ENCODE data around the gene CD300LG.
"Not testable (repeated sequence)": the region's sequence is repeated elsewhere in the genome, so short reads cannot be mapped to it uniquely, and the experiment has no call there.

Gene CD300LG

DNA sequence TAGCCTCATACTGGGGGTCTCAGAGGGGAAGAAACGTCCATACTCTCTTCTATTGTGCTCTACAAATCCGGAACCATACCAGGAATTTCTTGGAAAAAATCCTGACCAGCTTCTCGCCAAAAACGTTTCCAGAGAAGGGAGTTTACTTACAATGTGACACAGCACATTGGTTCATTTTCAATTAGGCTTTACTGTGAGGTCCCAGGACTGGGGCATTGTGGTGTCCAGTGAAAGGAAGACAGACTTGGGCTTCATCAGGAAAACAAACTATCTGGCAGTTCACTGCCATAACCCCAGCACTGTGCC lies 45.6 kb downstream of the CD300LG start:
- no peak overlapping the region for H3K4me2 ChIP-seq (ENCODE audit: low read depth, low read length)

DNA sequence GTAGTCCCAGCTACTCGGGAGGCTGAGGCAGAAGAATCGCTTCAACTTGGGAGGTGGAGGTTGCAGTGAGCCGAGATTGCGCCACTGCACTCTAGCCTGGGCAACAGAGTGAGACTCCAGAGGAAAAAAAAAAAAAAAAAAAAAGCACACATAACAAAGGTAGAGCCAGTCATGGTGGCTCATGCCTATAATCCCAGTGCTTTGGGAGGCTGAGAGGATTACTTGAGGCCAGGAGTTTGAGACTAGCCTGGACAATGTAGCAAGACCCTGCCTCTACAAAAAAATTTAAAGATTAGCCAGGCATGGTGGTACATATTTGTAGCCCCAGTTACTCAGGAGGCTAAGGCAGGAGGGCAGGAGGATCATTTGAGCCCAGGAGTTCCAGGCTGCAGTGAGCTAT lies 47.5 kb downstream of the CD300LG start:
- DNase-seq; H3K9me2 ChIP-seq (replicated peaks; ENCODE audit: insufficient read depth, low read length); H3K27ac ChIP-seq (ENCODE audit: low read length); H3K27me3 ChIP-seq (replicated peaks; ENCODE audit: insufficient read depth, low read length); H3F3A ChIP-seq (ENCODE audit: insufficient read depth, low read length); H3K4me1 ChIP-seq (ENCODE audit: low read length); H2AFZ ChIP-seq (ENCODE audit: low read length); H4K20me1 ChIP-seq (ENCODE audit: insufficient read depth, low read length); H3K79me2 ChIP-seq (ENCODE audit: low read length); H3K36me3 ChIP-seq (replicated peaks; ENCODE audit: insufficient read depth, low read length); H3K4me2 ChIP-seq (ENCODE audit: low read depth, low read length); H3K9ac ChIP-seq (ENCODE audit: low read length); H3K4me3 ChIP-seq (ENCODE audit: low read length); H3K9me3 ChIP-seq (replicated peaks; ENCODE audit: insufficient read depth, low read length): not testable (repeated sequence)

More for the DNA sequence above, 45.6 kb downstream of the CD300LG start:
- Histone ChIP-seq H3K27ac (ENCODE audit: low read length) (no peak overlapping the region), H3K4me3 (ENCODE audit: low read length) (no peak overlapping the region), H3K79me2 (ENCODE audit: low read length) (no peaks in the 10 kb centered on the region), H3K9me2 (replicated peaks; ENCODE audit: insufficient read depth, low read length) (no peaks in the 10 kb centered on the region), H3K9me3 (replicated peaks; ENCODE audit: insufficient read depth, low read length) (no peaks in the 10 kb centered on the region), H3K27me3 (replicated peaks; ENCODE audit: insufficient read depth, low read length) (no peaks in the 10 kb centered on the region), H4K20me1 (ENCODE audit: insufficient read depth, low read length) (no peaks in the 10 kb centered on the region), H3K36me3 (replicated peaks; ENCODE audit: insufficient read depth, low read length) (no peaks in the 10 kb centered on the region), H3F3A (ENCODE audit: insufficient read depth, low read length) (no peaks in the 10 kb centered on the region), H2AFZ (ENCODE audit: low read length) (no peak overlapping the region), H3K4me1 (ENCODE audit: low read length) (no peaks in the 10 kb centered on the region), H3K9ac (ENCODE audit: low read length) (no peak overlapping the region)
- DNase-seq = no peak
- no peak for TF ChIP-seq EZH2phosphoT487 (IDR thresholded peaks at IDR 0.05; ENCODE audit: low read length)
- TF ChIP-seq, protein P1, sequence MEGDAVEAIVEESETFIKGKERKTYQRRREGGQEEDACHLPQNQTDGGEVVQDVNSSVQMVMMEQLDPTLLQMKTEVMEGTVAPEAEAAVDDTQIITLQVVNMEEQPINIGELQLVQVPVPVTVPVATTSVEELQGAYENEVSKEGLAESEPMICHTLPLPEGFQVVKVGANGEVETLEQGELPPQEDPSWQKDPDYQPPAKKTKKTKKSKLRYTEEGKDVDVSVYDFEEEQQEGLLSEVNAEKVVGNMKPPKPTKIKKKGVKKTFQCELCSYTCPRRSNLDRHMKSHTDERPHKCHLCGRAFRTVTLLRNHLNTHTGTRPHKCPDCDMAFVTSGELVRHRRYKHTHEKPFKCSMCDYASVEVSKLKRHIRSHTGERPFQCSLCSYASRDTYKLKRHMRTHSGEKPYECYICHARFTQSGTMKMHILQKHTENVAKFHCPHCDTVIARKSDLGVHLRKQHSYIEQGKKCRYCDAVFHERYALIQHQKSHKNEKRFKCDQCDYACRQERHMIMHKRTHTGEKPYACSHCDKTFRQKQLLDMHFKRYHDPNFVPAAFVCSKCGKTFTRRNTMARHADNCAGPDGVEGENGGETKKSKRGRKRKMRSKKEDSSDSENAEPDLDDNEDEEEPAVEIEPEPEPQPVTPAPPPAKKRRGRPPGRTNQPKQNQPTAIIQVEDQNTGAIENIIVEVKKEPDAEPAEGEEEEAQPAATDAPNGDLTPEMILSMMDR (IDR thresholded peaks at IDR 0.05; ENCODE audit: low read length) = no peak
- no peak for TF ChIP-seq EZH2 (optimal IDR thresholded peaks at IDR 0.05; ENCODE audit: low read depth, low read length)

DNA sequence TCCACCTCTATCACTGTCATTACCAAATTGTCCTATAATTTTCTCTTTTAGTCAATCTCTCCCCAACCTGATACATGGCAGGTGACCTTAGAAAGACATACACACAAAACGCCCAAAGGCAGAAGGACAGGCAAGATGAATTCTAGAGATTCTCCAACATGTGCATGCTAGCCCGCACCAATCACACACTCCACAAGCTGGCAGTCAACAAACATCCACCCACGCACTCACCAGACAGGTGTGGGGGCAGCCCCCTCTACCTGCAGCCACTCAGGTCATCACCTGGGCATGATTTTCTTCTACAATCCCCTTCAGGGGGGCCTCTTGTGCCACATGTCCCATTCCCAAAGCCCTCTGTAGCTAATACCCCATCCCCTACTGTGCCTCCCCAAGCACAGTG lies 50.9 kb downstream of the CD300LG start:
- Histone ChIP-seq H3K9me2 (replicated peaks; ENCODE audit: insufficient read depth, low read length) (no peaks in the 10 kb centered on the region), H3K9ac (ENCODE audit: low read length) (no peak overlapping the region), H3K27me3 (replicated peaks; ENCODE audit: insufficient read depth, low read length) (no peaks in the 10 kb centered on the region; the same call in 1 of the 2 replicates), H3K79me2 (ENCODE audit: low read length) (no peaks in the 10 kb centered on the region), H3K4me2 (ENCODE audit: low read depth, low read length) (no peak overlapping the region), H3K4me3 (ENCODE audit: low read length) (no peak overlapping the region), H4K20me1 (ENCODE audit: insufficient read depth, low read length) (no peaks in the 10 kb centered on the region), H3K9me3 (replicated peaks; ENCODE audit: insufficient read depth, low read length) (no peaks in the 10 kb centered on the region), H3K27ac (ENCODE audit: low read length) (no peak overlapping the region), H2AFZ (ENCODE audit: low read length) (no peak overlapping the region), H3K4me1 (ENCODE audit: low read length) (peaks cover 3% of the 10 kb centered on the region; the same call in 1 of the 2 replicates), H3F3A (ENCODE audit: insufficient read depth, low read length) (no peaks in the 10 kb centered on the region), H3K36me3 (replicated peaks; ENCODE audit: insufficient read depth, low read length) (no peaks in the 10 kb centered on the region)
- no peak for DNase-seq
- TF ChIP-seq EZH2 (optimal IDR thresholded peaks at IDR 0.05; ENCODE audit: low read depth, low read length) (no peak), EZH2phosphoT487 (IDR thresholded peaks at IDR 0.05; ENCODE audit: low read length) (no peak)
- TF ChIP-seq, protein P1 (IDR thresholded peaks at IDR 0.05; ENCODE audit: low read length) = no peak

DNA sequence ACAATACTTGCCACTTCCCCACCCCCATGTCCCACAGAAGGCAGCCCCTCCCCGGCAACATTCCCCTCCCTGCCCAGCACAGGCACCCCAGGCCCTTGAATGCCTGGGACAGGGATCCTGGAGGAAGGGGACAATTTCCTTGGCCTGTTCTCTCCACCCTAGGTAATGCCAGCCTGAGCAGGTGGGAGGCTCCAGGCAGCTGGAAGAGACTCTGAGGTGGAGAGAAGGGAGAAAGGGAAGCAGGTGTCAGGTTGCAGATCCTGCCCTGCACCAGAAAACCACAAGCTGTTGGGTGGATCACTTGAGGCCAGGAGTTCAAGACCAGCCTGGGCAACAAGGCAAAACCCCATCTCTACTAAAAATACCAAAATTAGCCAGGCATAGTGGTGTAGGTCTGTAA lies 51.5 kb downstream of the CD300LG start:
- H4K20me1 ChIP-seq (ENCODE audit: insufficient read depth, low read length) = no peaks in the 10 kb centered on the region
- TF ChIP-seq EZH2phosphoT487 (IDR thresholded peaks at IDR 0.05; ENCODE audit: low read length) = no peak
- TF ChIP-seq, protein P1 (IDR thresholded peaks at IDR 0.05; ENCODE audit: low read length) = no peak
- TF ChIP-seq EZH2 (optimal IDR thresholded peaks at IDR 0.05; ENCODE audit: low read depth, low read length) = no peak
- H3K4me3 ChIP-seq (ENCODE audit: low read length) = no peak overlapping the region
- peaks cover 3% of the 10 kb centered on the region; the same call in 1 of the 2 replicates for H3K4me1 ChIP-seq (ENCODE audit: low read length)
- H3K79me2 ChIP-seq (ENCODE audit: low read length) = no peaks in the 10 kb centered on the region
- H3K27ac ChIP-seq (ENCODE audit: low read length) = no peak overlapping the region
- H2AFZ ChIP-seq (ENCODE audit: low read length) = no peak overlapping the region
- no peaks in the 10 kb centered on the region for H3K9me2 ChIP-seq (replicated peaks; ENCODE audit: insufficient read depth, low read length)
- H3K36me3 ChIP-seq (replicated peaks; ENCODE audit: insufficient read depth, low read length) = no peaks in the 10 kb centered on the region
- H3K27me3 ChIP-seq (replicated peaks; ENCODE audit: insufficient read depth, low read length) = no peaks in the 10 kb centered on the region; the same call in 1 of the 2 replicates
- H3K9me3 ChIP-seq (replicated peaks; ENCODE audit: insufficient read depth, low read length) = no peaks in the 10 kb centered on the region
- H3F3A ChIP-seq (ENCODE audit: insufficient read depth, low read length) = no peaks in the 10 kb centered on the region
- no peak for DNase-seq
- no peak overlapping the region for H3K4me2 ChIP-seq (ENCODE audit: low read depth, low read length)
- H3K9ac ChIP-seq (ENCODE audit: low read length) = no peak overlapping the region

Data from MM.1S (cell line).